HG03108 (cell line): ENCODE measurements around the gene PID1.

Experiments used
- ATAC-seq: cut with Tn5 transposase; IDR thresholded peaks from one replicate; pipeline ENCODE4 v1.9.1; 2021; ENCODE audit warnings: moderate library complexity; ENCODE audit not compliant: unreplicated experiment

The PID1 gene

GRCh38 chr2:229261599-229261998, 9.5 kb downstream of the PID1 start:
- ATAC-seq = no peak

DNA sequence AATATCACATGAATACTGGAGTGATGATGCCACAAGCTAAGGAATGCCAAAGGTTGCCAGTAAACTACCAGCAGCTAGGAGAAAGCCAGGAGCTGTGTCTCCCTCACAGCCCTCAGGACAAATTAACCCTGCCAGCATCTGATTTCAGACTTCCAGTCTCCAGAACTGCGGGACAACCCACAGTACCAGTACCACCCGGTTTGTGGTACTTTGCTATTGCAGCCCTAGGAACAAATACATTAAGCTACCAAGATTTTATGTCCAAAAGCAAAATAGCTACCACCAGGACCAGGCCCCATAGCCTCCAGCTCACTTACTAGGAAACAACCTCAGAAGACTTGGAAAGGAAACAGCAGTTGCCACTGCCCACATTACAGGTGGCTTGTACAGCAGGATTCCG, 10.0 kb downstream of the PID1 start:
- no peak for ATAC-seq

GRCh38 chr2:229257985-229258384, 13.1 kb downstream of the PID1 start:
- no peak for ATAC-seq

DNA sequence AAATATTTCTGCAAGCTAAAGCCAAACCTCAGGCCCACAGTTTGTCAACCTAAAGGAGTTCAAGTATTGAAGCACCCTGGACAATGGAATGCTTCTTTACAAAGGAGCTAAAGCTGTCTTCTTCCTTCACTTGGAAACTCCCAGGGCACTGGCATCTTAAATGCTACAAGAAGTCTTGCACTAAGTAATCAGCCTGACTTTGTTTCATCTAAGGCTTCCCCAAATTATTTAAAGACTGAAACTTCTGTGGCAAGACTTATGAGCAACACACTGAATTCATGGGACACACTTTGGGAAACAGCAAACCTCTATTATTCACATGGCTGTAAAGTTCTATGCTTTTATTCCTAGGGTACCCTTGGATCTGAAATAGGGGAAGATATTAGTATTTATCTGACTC, 14.7 kb downstream of the PID1 start:
- no peak for ATAC-seq

DNA sequence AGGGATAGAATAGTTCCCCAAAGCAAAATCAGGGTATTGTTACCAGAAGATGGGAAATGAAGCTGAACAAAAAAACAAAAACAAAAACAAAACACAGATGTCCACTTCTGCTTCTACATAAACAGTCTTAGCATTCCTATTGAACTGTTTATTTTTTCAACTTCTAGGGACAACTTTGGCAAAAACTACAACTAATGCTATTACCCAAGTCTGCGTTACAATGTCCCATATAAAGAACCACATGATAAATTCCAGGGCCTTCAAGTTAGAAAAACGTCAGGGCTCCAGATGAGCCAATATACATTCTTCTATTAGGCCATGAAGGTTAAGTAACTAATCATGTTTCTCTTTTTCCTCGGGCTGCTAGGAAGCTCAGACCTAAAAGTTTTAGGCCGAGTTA, 16.9 kb downstream of the PID1 start:
- no peak for ATAC-seq

DNA sequence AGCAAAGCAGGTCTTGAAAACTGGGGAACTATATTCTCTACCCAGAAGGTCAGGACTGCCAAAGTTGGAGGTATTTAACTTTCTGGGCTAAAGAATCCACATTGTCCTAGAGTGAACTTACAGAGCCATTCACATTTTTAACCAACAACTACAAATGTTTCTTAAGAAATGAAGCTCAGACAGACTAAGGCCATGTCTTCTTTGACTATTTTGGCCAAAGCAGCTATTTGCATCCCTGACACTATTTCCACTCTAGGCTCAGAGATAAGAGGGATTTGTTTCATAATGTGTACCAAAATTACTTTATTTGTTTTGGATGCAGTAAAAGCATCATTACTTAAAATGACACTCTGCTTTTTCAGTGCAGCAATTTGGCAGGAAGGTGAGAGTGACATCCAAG, 18.1 kb downstream of the PID1 start:
- ATAC-seq = no peak

DNA sequence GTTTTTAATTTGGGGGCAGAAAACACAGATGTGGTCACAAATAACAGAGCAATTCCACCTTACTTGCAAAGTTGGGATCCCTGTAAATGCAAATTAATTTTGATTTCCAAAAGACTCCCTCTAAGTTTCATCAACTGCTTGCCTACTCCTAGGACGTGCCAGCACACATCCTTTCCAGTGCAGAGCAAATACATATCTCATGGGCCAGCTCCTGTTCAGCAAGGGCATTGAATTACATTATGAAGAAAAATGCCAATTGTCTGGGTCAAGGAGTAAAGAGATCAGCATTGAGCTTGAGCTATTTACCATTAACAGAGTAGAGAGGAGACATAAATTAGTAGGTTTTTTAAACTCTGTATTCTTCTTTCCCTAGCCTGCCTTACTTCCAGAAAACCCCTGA, 18.8 kb downstream of the PID1 start:
- no peak for ATAC-seq

DNA sequence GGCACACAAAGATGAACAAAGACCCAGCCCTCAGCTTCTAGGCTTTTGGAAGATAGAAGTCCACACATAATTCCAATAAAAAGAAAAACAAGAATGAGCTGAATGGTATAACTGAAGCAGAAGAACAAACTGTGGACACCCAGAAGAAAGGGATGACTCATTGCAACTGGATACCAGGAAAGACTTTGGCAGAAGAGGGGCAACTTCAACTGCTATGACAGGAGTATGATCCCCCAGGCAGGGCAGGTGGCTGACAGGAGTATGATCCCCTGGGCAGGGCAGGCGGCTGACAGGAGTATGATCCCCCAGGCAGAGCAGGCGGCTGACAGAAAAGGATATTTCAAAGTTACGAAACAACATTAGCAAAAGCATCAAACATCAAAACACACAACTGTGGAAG, 21.6 kb downstream of the PID1 start:
- no peak for ATAC-seq

DNA sequence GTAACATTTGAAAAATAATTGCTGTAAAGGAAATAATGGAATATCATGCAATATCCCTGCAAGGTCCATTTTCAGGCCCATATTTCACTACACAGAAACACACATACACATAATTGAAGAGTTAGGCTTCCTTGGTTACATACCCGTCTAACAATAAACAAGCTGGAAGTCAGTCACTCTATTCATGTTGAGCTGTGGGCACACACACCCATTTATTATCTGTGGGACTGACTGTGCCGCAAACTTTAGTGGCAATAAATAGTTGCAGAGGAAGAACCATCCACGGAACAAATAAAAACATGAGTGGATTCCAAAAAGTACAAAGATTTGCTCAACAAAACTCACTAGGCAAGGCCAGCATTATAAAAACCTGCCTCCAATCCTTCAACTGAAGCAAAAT, 24.8 kb downstream of the PID1 start:
- no peak for ATAC-seq

DNA sequence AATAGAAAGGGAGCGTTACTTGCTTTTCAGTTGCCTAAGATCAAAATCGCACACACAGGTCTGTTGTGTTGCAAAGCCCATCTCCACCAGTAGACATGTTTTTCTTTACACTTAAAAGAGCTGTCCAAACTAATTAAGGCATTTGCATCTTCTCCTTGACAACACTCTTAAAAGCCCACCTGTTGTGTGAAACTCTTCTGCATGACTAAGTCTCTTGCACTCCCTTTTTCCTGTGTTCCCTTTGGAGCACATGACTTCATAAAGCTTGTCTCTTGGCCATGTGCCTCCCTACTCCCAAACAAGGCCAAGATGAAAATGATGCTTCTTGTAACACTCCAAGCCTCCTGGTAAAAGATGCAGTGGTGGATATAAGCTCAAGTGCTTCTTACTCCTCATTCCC, 26.1 kb downstream of the PID1 start:
- no peak for ATAC-seq

GRCh38 chr2:229243890-229244560, 27.1 kb downstream of the PID1 start:
- ATAC-seq = no peak

- no peak for ATAC-seq
Measured at GRCh38 chr2:229240984-229241491, 30.0 kb downstream of the PID1 start.

DNA sequence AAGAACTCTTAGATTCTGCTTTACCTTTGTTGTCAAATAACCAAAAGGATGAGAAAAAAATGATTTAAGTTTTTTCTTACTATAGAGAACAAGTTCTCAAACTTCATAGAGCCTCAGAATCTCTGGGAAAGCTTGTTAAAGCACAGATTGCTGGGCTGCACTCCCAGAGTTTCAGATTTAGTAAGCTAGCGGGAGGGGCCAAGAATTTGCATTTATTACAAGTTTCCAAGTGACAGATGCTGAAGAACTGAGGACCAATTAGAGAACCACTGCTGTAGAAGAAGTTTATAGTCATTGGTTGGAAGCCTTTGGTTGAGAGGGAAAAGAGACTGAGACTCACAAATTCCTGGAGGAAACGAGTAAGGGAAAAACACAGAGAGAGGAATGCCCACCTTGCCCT, 32.1 kb downstream of the PID1 start:
- ATAC-seq = no peak

GRCh38 chr2:229237270-229237669, 33.8 kb downstream of the PID1 start:
- no peak for ATAC-seq

GRCh38 chr2:229235131-229235914, 35.8 kb downstream of the PID1 start:
- no peak for ATAC-seq

GRCh38 chr2:229231885-229232284, 39.2 kb downstream of the PID1 start:
- ATAC-seq = no peak

- ATAC-seq = no peak
Measured at GRCh38 chr2:229231328-229231868, 39.7 kb downstream of the PID1 start.

DNA sequence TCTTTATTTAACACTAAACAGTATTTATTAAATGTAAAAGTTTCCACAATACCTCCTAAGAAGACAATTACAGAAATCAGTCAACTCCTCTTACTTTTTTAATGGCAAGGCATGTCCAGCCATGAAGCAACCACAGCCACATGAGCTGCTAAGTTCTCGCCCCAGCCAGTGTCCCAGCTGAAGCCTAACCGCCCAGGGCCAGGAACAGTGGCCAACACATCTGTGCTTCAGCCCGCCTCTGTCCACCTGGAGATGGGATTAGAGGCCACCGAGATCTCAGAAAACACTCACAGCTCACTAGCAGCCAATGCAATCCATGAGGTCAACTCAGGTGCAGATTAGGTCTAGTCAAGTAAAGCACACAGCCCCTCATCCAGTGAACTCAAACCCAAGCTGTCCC, 40.2 kb downstream of the PID1 start:
- ATAC-seq = no peak

DNA sequence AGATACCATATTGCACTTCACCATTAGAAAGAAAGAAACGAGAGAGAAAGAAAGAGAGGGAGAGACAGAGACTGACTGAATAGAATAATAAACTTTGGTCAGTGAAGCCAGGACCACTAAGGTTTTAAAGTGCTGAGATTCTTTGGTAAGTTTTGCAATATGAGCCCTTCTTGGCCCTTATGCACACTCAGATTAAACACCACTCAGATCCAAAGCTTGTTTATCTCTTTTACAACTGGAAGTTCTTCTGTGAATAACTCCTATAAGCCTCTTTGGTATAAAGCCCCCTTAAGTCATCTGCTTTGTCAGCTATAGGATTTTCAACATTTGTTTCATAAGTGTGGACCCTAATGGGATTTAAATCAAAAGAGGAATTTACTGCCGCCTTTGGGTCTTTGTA, 40.8 kb downstream of the PID1 start:
- no peak for ATAC-seq

DNA sequence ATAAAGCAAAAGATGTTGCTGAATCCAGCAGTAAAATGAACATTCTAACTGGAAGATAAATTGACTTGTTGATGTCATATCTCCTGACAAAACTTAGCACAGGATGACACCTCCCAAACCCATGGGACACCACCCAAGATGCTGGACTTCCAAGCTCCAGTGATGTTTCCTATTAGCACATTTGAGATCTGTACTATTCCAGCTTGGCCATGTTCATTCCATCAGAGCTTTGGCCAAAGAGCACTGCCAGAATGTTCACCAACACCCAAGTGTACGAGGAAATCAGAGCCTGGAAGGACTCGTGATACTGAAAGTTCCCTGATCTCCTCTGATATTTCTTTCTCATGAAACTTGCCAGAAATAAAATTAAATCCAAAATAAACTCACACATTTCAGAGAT, 44.7 kb downstream of the PID1 start:
- ATAC-seq = no peak

- no peak for ATAC-seq
Measured at GRCh38 chr2:229223107-229223506, 48.0 kb downstream of the PID1 start.

GRCh38 chr2:229221641-229222040, 49.4 kb downstream of the PID1 start:
- ATAC-seq = no peak
